ENCODE measurements around the gene ART4.

GRCh38 chr12:14871247-14871646 is 27.9 kb upstream of the ART4 start:
- TF ChIP-seq POLR2AphosphoS5 (IDR thresholded peaks at IDR 0.05; ENCODE audit: insufficient read depth in 1 of 2, low read depth in 1 of 2) (no peak), CTCF (IDR thresholded peaks at IDR 0.05) (no peak), POLR2A (IDR thresholded peaks at IDR 0.05) (no peak)
